ENCODE results near the gene LRRC25. TPM values are rescaled to one million over a fixed set of nuclear protein-coding genes. Genes with fewer than 3 reads are reported as not detected.

Gene LRRC25
- total RNA-seq, 1 donor from 2014 or later = 3.9 TPM

DNA sequence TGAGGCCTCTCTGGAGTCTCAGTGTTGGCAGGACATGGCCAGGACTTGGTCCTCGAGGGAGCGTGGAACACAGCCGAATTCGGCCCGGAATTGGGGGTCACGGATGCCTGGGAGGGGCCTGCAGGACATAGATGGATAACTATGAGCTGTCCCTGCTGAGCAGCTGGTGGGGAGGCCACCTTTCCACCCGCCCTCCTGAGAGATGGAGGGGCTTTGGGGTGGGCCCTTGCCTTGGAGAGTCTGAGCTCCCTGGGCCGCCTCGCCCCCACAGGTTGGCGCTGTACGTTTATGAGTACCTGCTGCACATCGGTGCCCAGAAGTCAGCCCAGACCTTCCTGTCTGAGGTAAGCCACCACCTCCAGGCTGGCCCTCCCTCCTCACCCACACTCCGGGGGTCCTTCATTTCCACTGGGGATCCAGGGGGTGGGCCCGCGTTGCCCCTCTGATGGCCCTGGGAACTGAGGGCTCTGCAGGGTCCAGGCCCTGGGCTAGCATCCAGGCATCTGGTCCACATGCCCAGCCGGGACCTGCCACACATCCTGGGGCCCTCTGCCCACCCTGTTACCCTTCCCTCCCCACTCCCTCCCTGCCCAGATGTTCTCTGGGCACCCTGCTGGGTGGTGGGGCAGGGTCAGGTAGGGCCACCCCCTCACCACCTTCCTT is 29.8 kb upstream of the LRRC25 start:
- peak overlapping the region; percentile 86 for H3K27ac ChIP-seq
- no peaks in the 10 kb centered on the region for H3K36me3 ChIP-seq
- H3K27me3 ChIP-seq = no peaks in the 10 kb centered on the region
- TF ChIP-seq POLR2AphosphoS5 (IDR thresholded peaks at IDR 0.05; ENCODE audit: insufficient read depth in 1 of 2, low read depth in 1 of 2) (no peak), POLR2A (IDR thresholded peaks at IDR 0.05) (no peak)
- TF ChIP-seq, protein P1, sequence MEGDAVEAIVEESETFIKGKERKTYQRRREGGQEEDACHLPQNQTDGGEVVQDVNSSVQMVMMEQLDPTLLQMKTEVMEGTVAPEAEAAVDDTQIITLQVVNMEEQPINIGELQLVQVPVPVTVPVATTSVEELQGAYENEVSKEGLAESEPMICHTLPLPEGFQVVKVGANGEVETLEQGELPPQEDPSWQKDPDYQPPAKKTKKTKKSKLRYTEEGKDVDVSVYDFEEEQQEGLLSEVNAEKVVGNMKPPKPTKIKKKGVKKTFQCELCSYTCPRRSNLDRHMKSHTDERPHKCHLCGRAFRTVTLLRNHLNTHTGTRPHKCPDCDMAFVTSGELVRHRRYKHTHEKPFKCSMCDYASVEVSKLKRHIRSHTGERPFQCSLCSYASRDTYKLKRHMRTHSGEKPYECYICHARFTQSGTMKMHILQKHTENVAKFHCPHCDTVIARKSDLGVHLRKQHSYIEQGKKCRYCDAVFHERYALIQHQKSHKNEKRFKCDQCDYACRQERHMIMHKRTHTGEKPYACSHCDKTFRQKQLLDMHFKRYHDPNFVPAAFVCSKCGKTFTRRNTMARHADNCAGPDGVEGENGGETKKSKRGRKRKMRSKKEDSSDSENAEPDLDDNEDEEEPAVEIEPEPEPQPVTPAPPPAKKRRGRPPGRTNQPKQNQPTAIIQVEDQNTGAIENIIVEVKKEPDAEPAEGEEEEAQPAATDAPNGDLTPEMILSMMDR (IDR thresholded peaks at IDR 0.05) = no peak
- DNase-seq (ENCODE audit: extremely low spot score in 2 of 2) = no peak
- peaks cover 82% of the 10 kb centered on the region for H3K4me1 ChIP-seq
- H3K9me3 ChIP-seq = no peaks in the 10 kb centered on the region
- H3K4me3 ChIP-seq = no peak overlapping the region
- intact Hi-C loops (cut with DNase I) = no loop called here

DNA sequence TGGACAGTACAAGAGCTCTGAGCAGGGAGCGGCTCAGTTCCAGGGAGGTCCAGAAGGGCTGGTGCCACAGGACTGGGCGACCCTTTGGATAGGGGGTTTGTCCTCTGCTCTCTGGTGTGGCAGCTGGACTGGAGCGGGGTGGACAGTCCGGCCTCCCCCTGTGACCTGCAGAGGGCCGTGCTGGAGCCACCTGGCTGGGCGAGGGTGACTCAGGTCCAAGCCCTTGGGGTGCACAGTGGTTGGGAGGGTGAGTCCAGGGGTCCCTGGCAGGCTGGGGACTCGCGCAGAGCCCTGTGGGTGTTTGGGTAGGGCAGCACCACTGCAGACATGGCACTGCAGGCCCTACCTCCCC is 29.0 kb upstream of the LRRC25 start:
- H3K36me3 ChIP-seq = no peaks in the 10 kb centered on the region
- no peaks in the 10 kb centered on the region for H3K9me3 ChIP-seq
- TF ChIP-seq POLR2AphosphoS5 (IDR thresholded peaks at IDR 0.05; ENCODE audit: insufficient read depth in 1 of 2, low read depth in 1 of 2) (no peak), POLR2A (IDR thresholded peaks at IDR 0.05) (no peak)
- TF ChIP-seq, protein P1 (IDR thresholded peaks at IDR 0.05) = no peak
- DNase-seq (ENCODE audit: extremely low spot score in 2 of 2) = no peak
- intact Hi-C loops (cut with DNase I) = no loop called here
- H3K27ac ChIP-seq = peak overlapping the region; percentile 86
- peaks cover 89% of the 10 kb centered on the region for H3K4me1 ChIP-seq
- H3K27me3 ChIP-seq = no peaks in the 10 kb centered on the region
- H3K4me3 ChIP-seq = no peak overlapping the region

DNA sequence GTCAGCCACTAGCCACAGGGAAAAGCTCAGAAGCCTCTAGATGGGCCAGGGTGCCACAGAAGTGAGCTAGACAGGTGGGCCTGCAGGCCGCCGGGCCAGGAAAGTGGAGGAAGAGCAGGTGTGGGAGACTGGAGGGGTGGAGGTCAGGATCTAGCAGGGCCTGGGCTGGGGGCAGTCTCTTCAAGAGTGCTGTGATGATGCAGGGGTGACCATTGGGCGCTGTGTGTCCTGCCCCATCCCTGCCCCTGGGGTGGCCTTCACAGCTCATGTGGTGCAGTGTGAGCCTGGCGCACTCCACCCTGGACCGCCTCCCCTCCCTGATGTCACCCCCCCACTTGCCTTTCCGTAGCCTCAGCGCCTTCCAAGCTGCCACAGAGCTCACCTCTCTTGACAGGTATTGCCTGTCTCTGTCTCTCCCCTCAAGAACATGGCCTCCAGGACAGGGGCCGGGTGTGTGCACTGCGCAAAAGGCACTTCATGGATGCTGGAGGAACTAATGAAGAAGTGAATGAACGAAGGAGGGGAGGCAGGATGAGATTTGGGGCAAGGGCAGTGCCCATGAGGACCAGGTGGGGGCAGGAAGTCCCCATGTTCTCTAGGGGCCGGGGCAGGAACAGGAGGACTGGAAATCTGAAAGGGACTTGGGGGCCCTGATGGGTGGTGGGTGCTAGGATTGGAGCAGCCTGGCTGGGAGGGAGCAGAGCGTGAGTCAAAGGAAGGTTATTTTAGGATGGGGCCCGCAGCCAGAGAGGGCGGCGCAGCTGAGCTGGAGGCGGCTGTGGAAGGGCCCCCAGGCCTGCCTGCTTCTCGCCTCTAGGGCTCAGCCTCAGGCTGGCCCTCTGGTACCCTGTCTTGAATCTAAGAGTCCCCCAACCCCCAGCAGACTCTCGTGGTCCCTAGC is 28.3 kb upstream of the LRRC25 start:
- no peaks in the 10 kb centered on the region for H3K27me3 ChIP-seq
- no peaks in the 10 kb centered on the region for H3K9me3 ChIP-seq
- TF ChIP-seq POLR2AphosphoS5 (IDR thresholded peaks at IDR 0.05; ENCODE audit: insufficient read depth in 1 of 2, low read depth in 1 of 2) (no peak), POLR2A (IDR thresholded peaks at IDR 0.05) (no peak)
- TF ChIP-seq, protein P1 (IDR thresholded peaks at IDR 0.05) = no peak
- DNase-seq (ENCODE audit: extremely low spot score in 2 of 2) = no peak
- H3K4me1 ChIP-seq = peaks cover 95% of the 10 kb centered on the region
- intact Hi-C loops (cut with DNase I) = no loop called here
- peak overlapping the region; percentile 86 for H3K27ac ChIP-seq
- H3K4me3 ChIP-seq = peak overlapping the region in 1 of 2 donors; percentile 8
- no peaks in the 10 kb centered on the region for H3K36me3 ChIP-seq

DNA sequence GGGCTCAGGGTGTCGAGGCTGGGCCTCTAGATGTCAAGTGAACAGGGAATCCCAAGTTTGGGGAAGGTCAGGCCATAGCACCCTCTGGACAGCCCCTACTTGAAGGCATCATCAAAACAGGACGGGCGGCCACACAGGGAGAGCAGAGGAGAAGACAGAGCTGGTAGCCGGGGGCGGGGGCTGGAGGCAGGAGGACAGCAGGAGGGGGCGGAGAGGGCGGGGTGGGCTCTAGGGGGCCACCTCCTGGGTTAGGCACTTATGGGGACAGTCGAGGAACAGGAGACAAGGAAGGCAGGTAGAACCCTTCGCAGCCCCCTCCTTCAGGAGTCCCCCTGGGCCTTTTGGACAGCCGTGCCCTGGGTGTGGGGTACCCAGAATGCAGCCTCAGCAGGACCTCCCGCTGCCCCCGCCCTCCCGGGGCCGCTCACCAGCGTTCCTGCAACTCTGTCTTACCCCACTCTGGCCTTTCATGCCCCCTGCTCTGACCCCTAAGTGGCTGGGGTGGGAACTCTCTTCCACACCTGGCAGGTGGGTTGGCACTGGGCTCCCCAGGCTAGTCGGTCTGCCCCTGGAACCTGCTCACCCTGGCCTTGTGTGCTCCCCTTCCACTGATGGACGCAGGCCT is 27.6 kb upstream of the LRRC25 start:
- no peak for DNase-seq (ENCODE audit: extremely low spot score in 2 of 2)
- no peaks in the 10 kb centered on the region for H3K36me3 ChIP-seq
- no peaks in the 10 kb centered on the region for H3K27me3 ChIP-seq
- H3K4me1 ChIP-seq = peaks cover 95% of the 10 kb centered on the region
- no peak for TF ChIP-seq POLR2AphosphoS5 (IDR thresholded peaks at IDR 0.05; ENCODE audit: insufficient read depth in 1 of 2, low read depth in 1 of 2)
- no peak for TF ChIP-seq POLR2A (IDR thresholded peaks at IDR 0.05)
- TF ChIP-seq, protein P1 (IDR thresholded peaks at IDR 0.05) = no peak
- intact Hi-C loops (cut with DNase I) = no loop called here
- H3K9me3 ChIP-seq = no peaks in the 10 kb centered on the region
- no peak overlapping the region for H3K4me3 ChIP-seq
- H3K27ac ChIP-seq = peak overlapping the region; percentile 86
